SK-N-SH (cell line): ENCODE results near the gene SLCO1A2.

Experiments used
- EZH2phosphoT487 ChIP-seq: fragments of 200-600 bp; sonication (generic); IDR thresholded peaks from 2 replicates; pipeline ENCODE4 v1.6.1; 2017; ENCODE audit warnings: low read depth, mixed run types, mild to moderate bottlenecking, antibody characterized with exemption, moderate library complexity, borderline replicate concordance
- POLR2AphosphoS5 ChIP-seq: IDR thresholded peaks from 2 replicates; pipeline ENCODE4 v1.6.1; 2012; ENCODE audit warnings: low read depth, low read length
- RAD21 ChIP-seq: IDR thresholded peaks from 2 replicates; pipeline ENCODE4 v1.6.1; 2012; ENCODE audit warnings: mild to moderate bottlenecking, low read length
- TF ChIP-seq, protein P1 (sequence below): fragments of 200-600 bp; sonication (generic); IDR thresholded peaks from 2 replicates; pipeline ENCODE4 v1.6.1; 2017; ENCODE audit warnings: antibody characterized with exemption, mild to moderate bottlenecking, moderate library complexity
- TF ChIP-seq, protein P2 (sequence below): fragments of 150-350 bp; IDR thresholded peaks from 2 replicates; pipeline ENCODE4 v1.6.1; 2017; ENCODE audit warnings: antibody characterized with exemption, low read length, low read depth, borderline replicate concordance

DNA sequence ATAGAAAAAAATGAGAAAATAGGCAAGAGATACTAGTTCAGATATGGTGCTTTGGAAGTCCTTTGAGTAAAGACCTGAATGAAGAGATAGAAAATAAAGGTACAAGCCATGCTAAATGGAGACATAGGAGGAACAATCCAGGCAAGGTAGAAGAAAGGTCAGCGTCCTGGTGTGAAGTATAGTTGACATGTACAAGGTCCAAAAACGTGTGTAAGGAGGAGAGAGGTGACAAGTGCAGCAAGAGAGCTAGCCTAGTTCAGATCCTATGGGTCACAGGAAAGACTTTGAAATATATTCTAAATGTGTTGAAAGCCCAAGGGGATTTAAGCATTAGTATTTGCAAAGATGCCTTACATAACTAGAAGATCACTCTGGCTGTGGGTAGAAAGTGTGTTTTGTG lies 115.5 kb downstream of the SLCO1A2 start:
- TF ChIP-seq POLR2AphosphoS5 (no peak), RAD21 (no peak), EZH2phosphoT487 (no peak)
- TF ChIP-seq, protein P1, sequence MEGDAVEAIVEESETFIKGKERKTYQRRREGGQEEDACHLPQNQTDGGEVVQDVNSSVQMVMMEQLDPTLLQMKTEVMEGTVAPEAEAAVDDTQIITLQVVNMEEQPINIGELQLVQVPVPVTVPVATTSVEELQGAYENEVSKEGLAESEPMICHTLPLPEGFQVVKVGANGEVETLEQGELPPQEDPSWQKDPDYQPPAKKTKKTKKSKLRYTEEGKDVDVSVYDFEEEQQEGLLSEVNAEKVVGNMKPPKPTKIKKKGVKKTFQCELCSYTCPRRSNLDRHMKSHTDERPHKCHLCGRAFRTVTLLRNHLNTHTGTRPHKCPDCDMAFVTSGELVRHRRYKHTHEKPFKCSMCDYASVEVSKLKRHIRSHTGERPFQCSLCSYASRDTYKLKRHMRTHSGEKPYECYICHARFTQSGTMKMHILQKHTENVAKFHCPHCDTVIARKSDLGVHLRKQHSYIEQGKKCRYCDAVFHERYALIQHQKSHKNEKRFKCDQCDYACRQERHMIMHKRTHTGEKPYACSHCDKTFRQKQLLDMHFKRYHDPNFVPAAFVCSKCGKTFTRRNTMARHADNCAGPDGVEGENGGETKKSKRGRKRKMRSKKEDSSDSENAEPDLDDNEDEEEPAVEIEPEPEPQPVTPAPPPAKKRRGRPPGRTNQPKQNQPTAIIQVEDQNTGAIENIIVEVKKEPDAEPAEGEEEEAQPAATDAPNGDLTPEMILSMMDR, result no peak
- TF ChIP-seq, protein P2, sequence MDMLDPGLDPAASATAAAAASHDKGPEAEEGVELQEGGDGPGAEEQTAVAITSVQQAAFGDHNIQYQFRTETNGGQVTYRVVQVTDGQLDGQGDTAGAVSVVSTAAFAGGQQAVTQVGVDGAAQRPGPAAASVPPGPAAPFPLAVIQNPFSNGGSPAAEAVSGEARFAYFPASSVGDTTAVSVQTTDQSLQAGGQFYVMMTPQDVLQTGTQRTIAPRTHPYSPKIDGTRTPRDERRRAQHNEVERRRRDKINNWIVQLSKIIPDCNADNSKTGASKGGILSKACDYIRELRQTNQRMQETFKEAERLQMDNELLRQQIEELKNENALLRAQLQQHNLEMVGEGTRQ, result no peak
